OCI-M2 (cell line): ENCODE measurements around the gene TYSND1.
"Not testable (repeated sequence)": the region's sequence is repeated elsewhere in the genome, so short reads cannot be mapped to it uniquely, and the experiment has no call there.

Experiments
- DNase-seq: peaks from one replicate; lab custom pipeline; 2025; ENCODE audit not compliant: unreplicated experiment; lab: John Stamatoyannopoulos, UW

TYSND1 gene

DNA sequence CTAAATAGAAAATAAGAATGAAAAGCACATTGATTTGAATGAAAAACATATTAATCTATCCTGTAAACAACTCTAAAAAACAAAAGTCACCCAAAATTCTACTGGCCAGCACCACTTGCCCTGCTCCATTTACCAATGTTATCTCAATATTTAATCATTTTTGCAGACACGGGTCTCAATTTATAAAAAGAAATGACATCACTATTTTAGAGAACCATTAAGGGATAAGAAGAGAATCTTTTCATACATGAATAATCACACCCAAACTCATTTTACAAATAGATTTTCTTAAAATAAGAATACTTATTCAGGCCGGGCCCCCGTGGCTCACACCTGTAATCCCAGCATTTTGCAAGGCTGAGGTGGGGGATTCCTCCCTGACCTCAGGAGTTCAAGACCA is 19.9 kb upstream of the TYSND1 start:
- DNase-seq: no peak

DNA sequence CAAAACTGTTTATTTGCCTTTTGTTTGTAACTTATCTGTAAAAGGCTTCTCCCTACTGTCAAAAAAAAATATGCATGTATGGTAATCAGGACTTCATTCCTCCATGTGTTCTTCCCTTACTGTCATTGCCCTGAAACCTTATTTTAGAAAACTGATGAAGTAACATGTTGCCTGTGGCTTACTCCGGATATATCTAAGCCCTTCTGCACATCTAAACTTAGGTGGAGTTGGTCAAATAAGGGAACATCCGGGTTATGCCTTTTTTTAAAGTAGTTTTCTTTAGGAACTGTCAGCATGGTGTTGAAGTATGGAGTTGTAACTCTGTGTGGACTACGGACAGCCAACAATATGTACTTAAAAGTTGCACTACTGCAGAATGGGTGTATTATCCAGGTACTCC is 17.7 kb upstream of the TYSND1 start:
- no peak for DNase-seq

GRCh38 chr10:70163448-70163847 is 16.9 kb upstream of the TYSND1 start:
- DNase-seq: no peak

DNA sequence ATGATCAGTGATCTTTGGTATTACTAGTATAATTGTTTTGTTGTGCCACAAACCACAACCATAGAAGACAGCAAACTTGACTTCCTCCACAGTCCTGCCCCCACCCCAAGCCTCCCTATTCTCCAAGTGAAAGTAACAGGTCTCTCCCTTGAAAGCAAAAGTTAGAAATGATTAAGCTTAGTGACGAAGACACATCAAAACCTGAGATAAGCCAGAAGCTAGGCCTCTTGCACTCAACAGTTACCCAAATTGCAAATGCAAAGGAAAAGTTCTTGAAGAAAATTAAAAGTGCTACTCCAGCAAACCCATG is 16.3 kb upstream of the TYSND1 start:
- no peak for DNase-seq

DNA sequence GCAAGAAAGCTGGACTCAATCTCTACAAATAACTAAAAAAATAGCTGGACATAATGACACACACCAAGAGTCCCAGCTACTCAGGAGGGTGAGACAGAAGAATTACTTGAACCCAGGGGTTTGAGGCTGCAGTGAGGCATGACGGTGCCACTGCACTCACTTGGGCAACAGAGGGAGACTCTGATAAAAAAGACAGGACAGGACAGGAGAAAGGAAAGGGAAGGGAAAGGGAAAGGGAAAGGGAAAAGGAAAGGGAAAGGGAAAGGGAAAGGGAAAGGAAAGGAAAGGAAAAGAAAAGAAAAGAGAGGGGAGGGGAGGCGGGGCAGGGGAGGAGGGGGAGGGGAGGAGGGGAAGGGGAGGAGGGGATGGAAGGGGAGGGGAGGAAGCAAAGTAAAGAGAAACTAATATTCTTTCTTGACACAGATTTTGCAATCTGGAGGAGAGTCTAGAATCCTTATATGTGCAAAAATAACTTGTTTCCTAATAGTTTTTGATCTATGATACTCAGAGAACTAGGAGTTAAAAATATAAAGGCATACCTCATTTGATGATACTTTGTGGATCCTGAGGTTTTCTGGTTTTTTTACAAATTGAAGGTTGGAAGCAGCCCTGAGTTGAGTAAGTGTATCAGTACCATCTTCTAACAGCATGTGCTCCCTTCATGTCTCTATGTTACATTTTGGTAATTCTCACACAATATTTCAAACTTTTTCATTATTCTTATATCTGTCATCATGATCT is 15.8 kb upstream of the TYSND1 start:
- DNase-seq: no peak

DNA sequence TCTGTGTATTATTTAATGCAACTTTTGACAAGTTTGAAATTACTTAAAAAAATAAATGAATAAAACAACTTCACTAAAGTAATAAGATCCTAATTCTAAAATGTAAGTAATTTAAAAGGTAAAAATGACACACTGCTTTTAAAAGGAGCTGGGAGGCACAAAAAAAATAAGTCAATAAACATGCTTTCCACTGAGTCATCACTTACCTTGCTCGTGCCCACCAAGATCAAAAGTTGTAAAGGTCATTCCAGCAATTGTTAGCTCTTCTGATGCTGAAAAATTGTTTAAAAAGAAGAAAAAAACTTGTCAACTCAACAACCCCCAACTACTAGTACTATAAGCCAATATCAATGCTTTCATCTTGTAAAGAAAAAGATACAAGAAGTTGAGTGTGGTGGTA is 14.3 kb upstream of the TYSND1 start:
- no peak for DNase-seq

DNA sequence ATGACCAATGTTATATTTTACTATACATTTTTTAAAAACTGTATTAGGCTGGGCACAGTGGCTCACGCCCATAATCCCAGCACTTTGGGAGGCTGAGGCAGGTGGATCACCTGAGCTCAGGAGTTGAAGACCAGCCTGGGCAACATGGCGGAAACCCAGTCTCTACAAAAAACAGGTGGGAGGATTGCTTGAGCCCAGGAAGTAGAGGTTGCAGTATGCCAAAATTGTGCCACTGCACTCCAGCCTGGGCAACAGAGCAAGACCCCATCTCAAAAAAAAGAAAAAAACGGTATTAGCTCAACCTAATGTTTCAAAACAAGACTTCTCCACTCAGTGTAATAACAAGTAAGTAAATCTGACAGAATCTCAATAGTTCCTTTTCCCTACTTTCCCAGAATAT is 12.9 kb upstream of the TYSND1 start:
- not testable (repeated sequence) for DNase-seq

- DNase-seq: no peak
These were observed 11.6 kb upstream of the TYSND1 start for GRCh38 chr10:70158113-70158512.

- no peak for DNase-seq
These were observed 8.8 kb upstream of the TYSND1 start for GRCh38 chr10:70155255-70155838.

GRCh38 chr10:70148516-70148915 is 2.0 kb upstream of the TYSND1 start:
- DNase-seq: no peak

DNA sequence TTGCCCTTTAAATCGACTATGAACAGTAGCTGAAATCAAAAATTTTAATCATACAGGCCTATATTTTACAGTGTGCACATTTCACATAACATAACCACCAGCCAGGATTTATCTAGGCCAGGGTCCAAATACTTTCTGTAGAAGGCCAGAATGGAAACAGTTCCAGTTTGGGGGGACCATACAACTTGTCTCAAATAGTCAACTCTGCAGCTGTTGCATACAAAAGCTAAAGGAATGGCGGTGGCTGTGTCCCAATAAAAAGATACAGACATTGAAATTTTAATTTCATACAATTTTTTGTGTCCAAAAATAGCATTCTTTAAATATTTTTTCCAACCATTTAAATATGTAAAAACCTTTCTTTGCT is 742 bp upstream of the TYSND1 start:
- DNase-seq: no peak

GRCh38 chr10:70145666-70146488 is 623 bp downstream of the TYSND1 start:
- DNase-seq: no peak

DNA sequence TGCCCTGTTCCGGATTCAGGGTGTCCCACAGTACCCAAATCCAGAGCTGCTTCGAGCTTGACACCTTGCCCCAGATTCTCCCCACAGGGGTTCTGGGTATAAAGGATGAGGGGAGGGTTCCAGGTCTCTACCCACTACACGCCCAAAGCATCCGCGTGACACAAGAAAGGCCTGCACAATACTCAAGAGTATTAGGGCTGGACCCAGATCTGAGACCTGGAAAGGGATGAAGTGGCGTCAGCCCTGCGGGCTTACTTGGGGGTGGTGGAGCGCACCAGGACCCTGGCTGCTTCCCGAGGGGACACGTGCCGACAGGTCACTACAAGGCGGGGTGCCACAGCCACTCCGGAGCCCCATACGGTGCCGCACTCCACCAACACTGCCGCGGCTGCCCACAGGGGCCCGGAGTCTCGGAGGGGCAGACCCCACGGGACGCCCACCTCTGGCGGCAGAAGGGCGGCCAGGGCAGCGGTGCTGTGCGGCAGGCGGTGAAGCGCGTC is 1.3 kb downstream of the TYSND1 start:
- DNase-seq: no peak

GRCh38 chr10:70144372-70145110 is 2.0 kb downstream of the TYSND1 start:
- no peak for DNase-seq

GRCh38 chr10:70142555-70142954 is 3.9 kb downstream of the TYSND1 start:
- DNase-seq: no peak

GRCh38 chr10:70140297-70140696 is 6.2 kb downstream of the TYSND1 start:
- no peak for DNase-seq

- DNase-seq: no peak
These were observed 6.6 kb downstream of the TYSND1 start for GRCh38 chr10:70139997-70140250.

DNA sequence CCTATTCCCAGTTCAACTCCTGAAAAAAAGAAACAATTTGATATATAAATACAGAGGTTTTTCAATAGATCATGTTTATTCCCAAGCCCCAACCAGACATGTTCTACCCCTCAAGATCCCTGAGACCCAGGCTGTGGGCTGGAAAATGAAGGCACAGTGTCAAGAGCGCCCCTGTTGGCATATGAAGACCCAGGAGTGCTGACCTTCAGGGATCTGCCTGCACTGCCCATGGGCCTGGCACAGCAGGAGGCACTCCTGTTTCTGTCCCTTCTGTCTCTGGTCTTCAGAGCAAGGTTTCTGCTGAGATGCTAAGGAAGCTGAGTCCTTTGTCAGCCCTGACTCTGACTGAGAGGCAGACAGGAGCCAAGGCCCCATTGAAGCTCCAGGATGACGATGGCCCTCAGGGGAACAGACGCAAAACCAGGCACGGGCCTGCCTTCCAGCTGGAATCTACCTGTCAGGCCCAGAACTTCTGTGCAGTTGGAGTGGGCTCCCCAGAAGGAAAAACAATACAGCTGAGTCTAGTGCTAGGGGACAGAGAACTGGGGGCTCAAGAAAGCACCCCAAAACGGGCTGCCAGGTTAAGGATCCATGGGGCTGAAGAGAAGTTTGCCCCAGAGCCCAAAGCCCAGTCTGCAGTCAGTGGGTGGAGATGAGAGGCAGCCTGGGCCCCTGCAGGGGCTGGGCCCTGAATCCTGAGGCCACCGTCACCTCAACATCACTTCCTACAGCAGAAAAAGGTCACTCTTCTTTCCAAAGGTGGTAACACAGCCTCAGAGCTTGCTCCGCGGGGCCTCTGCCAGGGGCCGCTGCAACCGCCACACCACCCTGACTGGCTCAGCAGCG is 7.1 kb downstream of the TYSND1 start:
- no peak for DNase-seq

DNA sequence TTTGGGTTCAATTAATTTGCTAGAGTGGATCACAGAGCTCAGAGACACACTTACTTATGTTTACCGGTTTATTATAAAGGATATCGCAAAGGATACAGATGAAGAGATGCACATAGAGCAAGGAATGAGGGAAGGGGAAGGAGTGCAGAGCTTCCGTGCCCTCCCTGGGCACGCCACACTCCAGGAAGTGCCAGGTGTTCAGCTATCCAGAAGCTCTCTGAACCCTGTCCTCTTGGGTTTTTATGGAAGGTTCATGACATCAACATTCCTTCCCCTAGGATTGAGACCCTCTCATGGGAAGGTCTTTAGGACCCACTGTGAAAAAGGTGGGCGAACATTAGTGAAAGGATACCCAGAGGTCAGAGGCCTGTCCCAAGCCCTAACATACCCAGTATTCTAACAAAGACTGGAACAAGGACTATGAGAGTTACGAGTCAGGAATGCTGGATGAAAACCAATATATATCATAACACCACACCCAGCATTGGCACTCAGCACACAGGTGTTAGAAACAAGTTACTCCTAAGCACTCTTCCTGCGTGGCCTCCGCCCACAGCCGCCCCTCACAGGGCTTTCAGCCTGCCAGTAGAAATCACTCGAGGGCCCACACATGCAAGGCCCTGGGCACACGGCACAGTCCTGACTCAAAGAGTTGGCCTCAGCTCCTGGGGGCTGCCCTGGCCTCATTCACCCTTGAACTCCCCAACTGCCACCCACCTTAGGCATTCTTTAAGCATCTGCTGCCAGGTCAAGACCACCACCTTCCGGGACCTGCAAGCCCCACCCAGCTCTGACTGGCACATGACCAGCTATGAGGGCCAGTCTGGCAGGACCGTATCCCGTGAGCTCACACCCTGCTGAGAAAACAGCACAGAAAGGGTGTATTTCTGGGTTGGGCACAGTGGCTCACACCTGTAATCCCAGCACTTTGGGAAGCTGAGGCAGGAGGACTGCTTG is 8.3 kb downstream of the TYSND1 start:
- no peak for DNase-seq

DNA sequence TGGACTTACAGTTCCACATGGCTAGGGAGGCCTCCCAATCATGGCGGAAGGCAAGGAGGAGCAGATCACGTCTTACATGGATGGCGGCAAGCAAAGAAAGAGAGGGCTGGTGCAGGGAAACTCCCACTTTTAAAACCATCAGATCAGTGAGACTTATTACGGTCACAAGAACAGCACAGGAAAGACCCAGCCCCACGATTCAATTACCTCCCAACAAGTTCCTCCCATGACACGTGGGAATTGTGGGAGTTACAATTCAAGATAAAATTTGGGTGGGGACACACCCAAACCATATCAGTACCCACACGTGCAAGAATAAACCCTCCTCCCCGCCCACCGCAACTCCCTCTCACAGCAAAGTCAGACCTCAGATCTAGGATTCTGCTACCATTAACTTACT is 9.4 kb downstream of the TYSND1 start:
- no peak for DNase-seq
